Measurements from ENCODE around the gene CFAP52.
"Not testable (repeated sequence)": the region's sequence is repeated elsewhere in the genome, so short reads cannot be mapped to it uniquely, and the experiment has no call there.

CFAP52 gene

DNA sequence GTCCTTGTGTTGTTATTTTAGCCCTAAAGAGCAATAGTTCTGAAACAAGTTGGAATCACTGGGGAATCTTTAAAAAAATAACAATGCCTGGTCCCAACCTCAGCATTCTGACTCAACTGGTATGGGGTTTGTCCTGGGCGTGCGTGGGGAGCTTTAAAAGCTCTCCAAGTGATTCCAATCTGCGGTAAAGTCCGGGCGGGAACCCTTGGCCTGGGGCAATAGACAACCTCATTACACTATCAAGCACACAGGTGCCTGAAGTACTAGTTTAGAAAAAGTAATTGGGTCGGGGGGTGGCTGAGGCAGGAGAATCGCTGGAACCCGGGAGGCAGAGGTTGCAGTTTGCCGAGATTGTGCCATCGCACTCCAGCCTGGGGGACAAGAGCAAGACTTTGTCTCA lies 5.2 kb upstream of the CFAP52 start:
- DNase-seq, result no peak

GRCh38 chr17:9575381-9576101 lies 901 bp upstream of the CFAP52 start, which contains the start of gene STX8:
Gene STX8, minus strand, starts transcription at chr17:9575820. Its CDS starts 12 bp downstream, at chr17:9575808.
- DNase-seq, result peak in 55 of 56 donors; percentile 24 to 90 (median 74)

GRCh38 chr17:9577373-9577709 lies 899 bp downstream of the CFAP52 start:
- no peak for DNase-seq

GRCh38 chr17:9587969-9588656 lies 11.7 kb downstream of the CFAP52 start:
- DNase-seq, result peak in 1 of 56 donors; percentile 3

DNA sequence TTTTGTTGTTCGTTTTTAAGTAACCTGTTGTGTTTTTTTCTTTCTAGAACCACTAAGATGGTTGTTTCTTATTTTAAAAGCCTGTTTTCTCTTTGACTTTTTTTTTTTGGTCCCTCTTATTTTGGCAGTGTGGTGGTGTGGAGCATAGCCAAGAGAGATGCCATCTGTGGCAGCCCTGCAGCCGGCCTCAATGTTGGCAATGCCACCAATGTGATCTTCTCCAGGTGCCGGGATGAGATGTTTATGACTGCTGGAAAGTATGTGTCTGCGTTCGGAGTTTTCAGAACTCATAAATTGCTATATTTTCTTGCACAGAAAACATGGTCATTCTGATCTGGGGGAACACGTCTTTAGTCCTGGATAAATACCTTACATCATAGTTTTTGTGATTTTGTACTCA lies 17.6 kb downstream of the CFAP52 start:
- no peak for DNase-seq

DNA sequence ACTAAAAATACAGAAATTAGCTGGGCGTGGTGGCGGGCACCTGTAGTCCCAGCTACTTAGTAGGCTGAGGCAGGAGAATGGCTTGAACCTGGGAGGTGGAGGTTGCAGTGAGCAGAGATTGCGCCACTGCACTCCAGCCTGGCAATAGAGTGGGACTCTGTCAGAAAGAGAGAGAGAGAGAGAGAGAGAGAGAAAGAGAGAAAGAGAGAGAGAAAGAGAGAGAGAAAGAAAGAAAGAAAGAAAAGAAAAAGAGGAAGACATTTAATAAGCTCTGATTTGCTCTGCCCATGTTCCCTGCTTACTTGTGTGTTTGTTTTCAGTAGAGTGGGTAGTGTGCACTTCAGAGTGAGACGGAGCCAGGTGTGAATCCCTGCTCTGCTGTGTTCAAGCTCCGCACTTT lies 21.2 kb downstream of the CFAP52 start:
- DNase-seq, result not testable (repeated sequence)

GRCh38 chr17:9598661-9599060 lies 22.2 kb downstream of the CFAP52 start:
- no peak for DNase-seq

DNA sequence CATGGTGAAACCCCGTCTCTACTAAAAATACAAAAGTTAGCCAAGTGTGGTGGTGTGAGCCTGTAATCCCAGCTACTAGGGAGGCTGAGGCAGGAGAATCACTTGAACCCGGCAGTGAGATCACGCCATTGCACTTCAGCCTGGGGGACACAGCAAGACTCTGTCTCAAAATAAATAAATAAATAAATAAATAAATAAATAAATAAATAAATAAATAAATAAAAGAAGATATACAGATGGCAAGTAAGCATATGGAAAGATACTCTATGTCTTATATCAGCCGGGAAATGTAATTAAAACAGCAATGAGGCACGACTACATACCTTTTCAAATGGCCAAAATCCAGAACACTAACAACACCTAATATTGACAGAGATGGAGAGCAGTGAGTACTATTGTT lies 28.1 kb downstream of the CFAP52 start:
- DNase-seq, result not testable (repeated sequence)

- no peak for DNase-seq
Observed at GRCh38 chr17:9606453-9606852, 30.0 kb downstream of the CFAP52 start.

DNA sequence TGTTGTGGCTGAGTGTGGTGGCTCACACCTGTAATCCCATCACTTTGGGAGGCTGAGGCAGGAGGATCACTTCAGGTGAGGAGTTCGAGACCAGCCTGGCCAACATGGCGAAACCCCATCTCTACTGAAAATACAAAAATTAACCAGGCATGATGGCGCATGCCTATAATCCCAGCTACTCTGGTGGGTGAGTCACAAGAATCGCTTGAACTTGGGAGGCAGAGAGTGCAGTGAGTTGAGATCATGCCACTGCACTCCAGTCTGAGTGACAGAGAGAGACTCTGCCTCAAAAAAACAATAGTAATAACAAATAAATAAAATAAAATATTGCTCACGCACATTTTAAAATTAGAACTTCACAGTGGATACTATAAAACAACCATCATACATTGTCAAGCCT lies 30.6 kb downstream of the CFAP52 start:
- DNase-seq, result not testable (repeated sequence)

DNA sequence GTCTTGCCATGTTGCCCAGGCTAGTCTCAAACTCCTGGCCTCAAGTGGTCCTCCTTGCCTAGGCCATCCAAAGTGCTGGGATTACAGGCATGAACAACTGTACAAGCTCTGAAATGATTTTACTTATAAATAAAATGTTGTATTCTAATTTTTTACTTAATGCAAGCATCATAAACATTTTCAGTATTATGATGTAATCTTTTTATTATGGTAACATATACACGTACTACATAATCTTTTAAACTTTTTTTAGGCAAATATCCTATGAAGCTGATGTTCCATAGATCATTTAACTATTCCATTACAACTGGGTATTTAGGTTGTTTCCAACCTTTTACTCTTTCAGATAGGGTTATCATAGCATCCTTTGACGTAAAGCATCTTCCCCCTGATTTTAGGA lies 35.1 kb downstream of the CFAP52 start:
- DNase-seq, result no peak

DNA sequence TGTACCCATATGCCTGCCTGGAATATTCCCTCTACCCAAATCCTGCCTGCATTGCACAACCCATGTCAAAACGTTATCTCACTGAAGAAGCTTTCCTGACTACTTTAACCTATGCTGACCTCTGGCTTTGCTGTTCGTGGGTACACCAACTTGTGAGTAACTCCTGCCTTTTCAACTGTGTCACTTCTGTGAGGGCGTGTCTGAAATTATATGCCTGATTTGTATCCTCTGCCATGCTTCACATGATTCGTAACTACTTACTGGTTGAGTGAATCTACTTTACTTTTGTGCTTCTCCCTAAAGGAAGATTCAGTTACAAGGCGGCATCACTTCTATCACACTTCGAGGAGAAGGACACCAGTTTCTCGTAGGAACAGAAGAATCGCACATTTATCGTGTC lies 35.6 kb downstream of the CFAP52 start:
- no peak for DNase-seq

- no peak for DNase-seq
Observed at GRCh38 chr17:9615486-9615885, 39.0 kb downstream of the CFAP52 start.

DNA sequence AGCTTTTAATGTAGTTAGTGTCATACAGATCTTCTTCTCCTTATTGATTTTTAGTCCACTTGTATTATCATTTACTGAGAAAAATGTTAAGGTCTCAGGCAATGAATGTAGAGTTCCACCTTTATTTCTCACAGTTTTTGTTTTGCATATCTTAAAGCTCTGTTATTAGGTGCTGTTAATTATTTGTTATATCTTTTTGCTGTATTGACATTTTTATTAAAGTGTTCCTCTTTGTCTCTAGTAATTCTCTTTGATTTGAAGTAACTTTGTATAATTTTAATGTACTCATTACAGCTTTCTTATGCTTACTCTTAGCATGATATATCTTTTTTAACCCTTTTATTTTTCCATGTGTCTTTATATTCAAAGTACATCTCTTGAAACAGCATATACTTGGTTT lies 46.5 kb downstream of the CFAP52 start:
- no peak for DNase-seq

GRCh38 chr17:9628509-9628908 lies 52.1 kb downstream of the CFAP52 start:
- DNase-seq, result peak in 1 of 56 donors; percentile 3

GRCh38 chr17:9632741-9633140 lies 56.3 kb downstream of the CFAP52 start:
- DNase-seq, result no peak

GRCh38 chr17:9635340-9635739 lies 58.9 kb downstream of the CFAP52 start:
- no peak for DNase-seq

DNA sequence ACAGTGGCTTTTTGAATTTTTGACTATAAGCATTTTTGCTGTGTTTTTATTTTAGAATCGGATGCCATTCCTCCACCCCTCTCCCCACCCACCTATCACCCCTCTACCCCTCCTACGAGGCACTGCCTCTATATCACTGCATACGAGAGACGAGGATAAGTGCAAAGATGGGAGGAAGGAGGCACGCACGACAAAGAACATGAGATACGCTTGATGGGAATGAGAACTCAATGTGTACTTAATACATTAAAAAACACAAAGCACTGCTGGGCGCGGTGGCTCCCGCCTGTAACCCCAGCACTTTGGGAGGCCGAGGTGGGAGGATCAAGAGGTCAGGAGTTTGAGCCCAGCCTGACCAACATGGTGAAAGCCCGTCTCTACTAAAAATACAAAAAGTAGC lies 60.1 kb downstream of the CFAP52 start:
- no peak for DNase-seq

GRCh38 chr17:9640388-9640787 lies 63.9 kb downstream of the CFAP52 start:
- DNase-seq, result not testable (repeated sequence)

DNA sequence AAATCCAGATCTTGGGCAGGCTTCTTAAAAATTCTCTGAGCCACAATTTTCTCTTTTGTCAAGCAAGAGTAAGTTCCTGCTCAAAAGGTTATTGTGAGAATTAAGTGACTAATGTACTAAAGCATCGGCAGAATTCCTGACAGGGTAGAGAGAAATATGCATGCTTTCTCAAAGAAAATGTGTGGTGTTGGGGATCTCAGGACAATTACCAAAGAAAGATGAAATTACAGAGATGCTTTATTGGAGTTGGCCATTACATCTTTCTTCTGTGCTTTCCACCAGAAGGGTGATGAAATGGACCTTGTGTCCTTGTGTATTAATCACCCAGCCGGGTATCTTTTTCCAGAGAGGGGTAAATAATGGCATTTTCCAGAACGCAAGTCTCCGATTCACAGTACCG lies 67.2 kb downstream of the CFAP52 start:
- no peak for DNase-seq

GRCh38 chr17:9644910-9645751 lies 68.7 kb downstream of the CFAP52 start, which contains the start of gene USP43:
Gene USP43, plus strand, starts transcription at chr17:9645517. Its CDS starts 116 bp downstream, at chr17:9645633.
- peak in 1 of 56 donors; percentile 22 for DNase-seq

All from amygdala (tissue), 56 donors.